ENCODE measurements around the gene CAPN12.
"Not testable (repeated sequence)": the region's sequence is repeated elsewhere in the genome, so short reads cannot be mapped to it uniquely, and the experiment has no call there.

The CAPN12 gene

GRCh38 chr19:38770228-38770948 lies 26.1 kb upstream of the CAPN12 start:
- not testable (repeated sequence) for DNase-seq

GRCh38 chr19:38769635-38770211 lies 25.4 kb upstream of the CAPN12 start:
- DNase-seq, result no peak

- no peak for DNase-seq
Measured at GRCh38 chr19:38766276-38767047, 22.2 kb upstream of the CAPN12 start.

GRCh38 chr19:38765214-38765613 lies 20.9 kb upstream of the CAPN12 start:
- no peak for DNase-seq

- DNase-seq, result no peak
Measured at GRCh38 chr19:38763795-38764220, 19.5 kb upstream of the CAPN12 start.

GRCh38 chr19:38761884-38762389 lies 17.7 kb upstream of the CAPN12 start:
- DNase-seq, result not testable (repeated sequence)

- DNase-seq, result not testable (repeated sequence)
Measured at GRCh38 chr19:38760805-38761517, 16.7 kb upstream of the CAPN12 start.

GRCh38 chr19:38759590-38760003 lies 15.3 kb upstream of the CAPN12 start:
- no peak for DNase-seq

GRCh38 chr19:38754196-38754595 lies 9.9 kb upstream of the CAPN12 start:
- not testable (repeated sequence) for DNase-seq

GRCh38 chr19:38753783-38754182 lies 9.5 kb upstream of the CAPN12 start:
- DNase-seq, result not testable (repeated sequence)

- no peak for DNase-seq
Measured at GRCh38 chr19:38745316-38745715, 1.0 kb upstream of the CAPN12 start.

GRCh38 chr19:38744874-38745273 lies 600 bp upstream of the CAPN12 start:
- DNase-seq, result no peak

- DNase-seq, result no peak
Measured at GRCh38 chr19:38743394-38744297, 628 bp downstream of the CAPN12 start.

- no peak for DNase-seq
Measured at GRCh38 chr19:38742906-38743305, 1.4 kb downstream of the CAPN12 start.

- DNase-seq, result no peak
Measured at GRCh38 chr19:38742296-38742695, 2.0 kb downstream of the CAPN12 start.

- DNase-seq, result no peak
Measured at GRCh38 chr19:38741670-38742069, 2.6 kb downstream of the CAPN12 start.

GRCh38 chr19:38740932-38741331 lies 3.3 kb downstream of the CAPN12 start:
- no peak for DNase-seq

- no peak for DNase-seq
Measured at GRCh38 chr19:38740257-38740592, 4.0 kb downstream of the CAPN12 start.

- DNase-seq, result no peak
Measured at GRCh38 chr19:38739440-38740256, 4.6 kb downstream of the CAPN12 start.

- DNase-seq, result no peak
Measured at GRCh38 chr19:38737921-38738737, 6.1 kb downstream of the CAPN12 start.
